GM12872 (cell line): ENCODE measurements around the gene VAMP5.

Experiments used
- CTCF ChIP-seq: IDR thresholded peaks from 3 replicates; pipeline ENCODE4 v1.5.1; 2011; ENCODE audit warnings: low read depth, mild to moderate bottlenecking, low read length, moderate library complexity; ENCODE audit not compliant: insufficient read depth

VAMP5 gene, protein sequence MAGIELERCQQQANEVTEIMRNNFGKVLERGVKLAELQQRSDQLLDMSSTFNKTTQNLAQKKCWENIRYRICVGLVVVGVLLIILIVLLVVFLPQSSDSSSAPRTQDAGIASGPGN

GRCh38 chr2:85584354-85584856 is at the start of gene VAMP5:
Gene VAMP5, plus strand, starts transcription at chr2:85584431. Its CDS starts 60 bp downstream, at chr2:85584491.
- TF ChIP-seq CTCF = no peak

- TF ChIP-seq CTCF = no peak
Observed at GRCh38 chr2:85534881-85535280, 49.4 kb upstream of the VAMP5 start.

DNA sequence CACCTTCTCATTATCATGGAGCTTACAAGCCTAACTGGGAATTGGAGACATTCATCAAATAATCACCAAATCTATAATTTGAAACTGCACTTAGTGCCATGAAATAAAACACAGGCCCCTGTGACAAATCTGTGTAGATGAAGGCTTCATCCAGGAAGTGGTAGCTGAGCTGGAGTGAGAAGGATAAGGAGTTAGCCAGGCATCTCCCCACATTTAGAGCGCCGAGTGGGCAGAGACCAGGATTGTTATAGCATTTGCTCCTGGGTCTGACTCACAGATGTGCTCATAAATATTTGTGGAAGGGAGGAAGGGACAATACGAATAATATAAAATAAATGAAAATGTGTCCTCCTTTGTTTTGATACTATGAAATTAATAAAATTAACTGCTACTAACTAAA is 47.8 kb upstream of the VAMP5 start:
- no peak for TF ChIP-seq CTCF

DNA sequence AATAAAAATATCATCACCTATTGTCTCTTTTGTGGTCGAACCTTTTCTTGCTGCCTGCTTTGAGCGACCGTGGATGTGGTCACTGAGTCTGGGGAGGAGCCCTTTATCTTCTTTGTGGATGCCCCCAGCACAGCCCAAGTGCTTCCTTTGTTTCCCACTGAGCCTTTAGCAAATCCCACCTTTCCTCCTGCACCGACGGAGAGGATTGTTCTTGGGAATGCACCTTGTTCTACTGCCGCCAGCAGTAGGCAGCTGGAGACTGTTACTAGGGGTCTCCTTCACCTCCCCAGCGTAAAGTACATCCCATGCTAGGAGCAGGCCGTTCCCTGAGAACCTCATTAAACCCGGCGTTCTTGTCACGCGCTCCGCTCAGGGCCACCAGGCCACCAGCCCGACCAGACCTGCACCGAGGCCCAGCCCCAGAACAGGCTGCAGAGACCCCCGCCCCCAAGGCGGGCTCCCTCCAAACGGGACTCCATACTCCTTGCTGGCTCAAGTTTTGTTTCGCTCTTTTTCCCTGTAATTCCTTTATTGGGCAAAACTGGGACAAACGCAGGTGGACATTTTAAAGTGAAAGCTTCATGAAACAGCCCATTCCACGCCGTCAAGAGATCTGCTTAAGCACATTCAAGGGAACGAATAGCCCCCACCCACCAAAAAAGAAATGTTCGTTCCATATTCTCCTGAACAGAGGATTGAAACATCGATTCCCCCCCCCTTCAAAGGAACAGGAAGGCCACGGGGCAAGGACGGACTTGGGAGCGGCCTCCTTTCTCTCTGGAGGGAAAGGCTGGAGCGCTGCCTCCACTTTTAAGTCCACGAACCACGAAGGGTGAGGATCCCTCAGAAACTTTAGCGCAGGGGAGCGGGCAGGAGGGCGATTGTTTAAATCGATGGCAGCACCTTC is 46.4 kb upstream of the VAMP5 start:
- no peak for TF ChIP-seq CTCF

DNA sequence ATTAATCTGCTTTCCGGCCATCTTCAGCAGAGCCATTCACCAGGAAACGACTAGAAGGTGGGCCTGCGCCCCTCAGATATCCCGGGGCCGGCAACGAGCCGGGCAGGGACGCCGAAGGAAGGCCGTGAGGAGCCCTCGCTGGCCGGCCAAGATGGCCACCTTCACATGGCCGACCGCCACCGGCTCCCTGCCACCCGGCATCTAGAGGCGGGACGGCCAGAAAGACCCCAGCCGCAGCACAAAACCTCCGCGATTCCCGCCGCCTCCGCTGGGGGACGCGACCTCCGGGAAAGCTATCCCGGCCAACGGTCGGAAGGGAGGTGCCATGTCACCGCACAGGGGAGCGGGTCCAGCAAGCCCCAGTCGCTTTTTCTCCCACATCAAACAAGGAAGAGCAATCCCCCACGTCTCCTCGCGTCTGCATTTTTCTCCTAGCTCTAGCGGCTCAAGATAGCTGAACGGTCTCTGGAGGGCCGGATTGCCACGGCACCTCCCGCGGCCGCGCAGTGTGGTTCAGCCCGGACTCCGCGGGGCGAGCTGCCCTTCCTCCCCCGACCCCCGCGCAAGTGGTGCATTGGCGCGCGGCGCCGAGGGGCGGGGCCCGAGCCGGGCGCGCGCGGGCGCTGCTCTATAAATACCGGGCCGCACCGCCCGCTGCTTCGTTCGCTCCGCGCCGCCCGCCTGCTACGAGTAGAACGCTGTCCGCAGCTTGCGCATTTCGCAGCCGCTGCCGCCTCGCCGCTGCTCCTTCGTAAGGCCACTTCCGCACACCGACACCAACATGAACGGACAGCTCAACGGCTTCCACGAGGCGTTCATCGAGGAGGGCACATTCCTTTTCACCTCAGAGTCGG is 45.5 kb upstream of the VAMP5 start, which contains the start of gene MAT2A:
Gene MAT2A (plus strand): TSS at position 662 of the 854 bp plus-strand sequence. CDS start 120 bp downstream, at position 782.
- TF ChIP-seq CTCF = peak; percentile 84

DNA sequence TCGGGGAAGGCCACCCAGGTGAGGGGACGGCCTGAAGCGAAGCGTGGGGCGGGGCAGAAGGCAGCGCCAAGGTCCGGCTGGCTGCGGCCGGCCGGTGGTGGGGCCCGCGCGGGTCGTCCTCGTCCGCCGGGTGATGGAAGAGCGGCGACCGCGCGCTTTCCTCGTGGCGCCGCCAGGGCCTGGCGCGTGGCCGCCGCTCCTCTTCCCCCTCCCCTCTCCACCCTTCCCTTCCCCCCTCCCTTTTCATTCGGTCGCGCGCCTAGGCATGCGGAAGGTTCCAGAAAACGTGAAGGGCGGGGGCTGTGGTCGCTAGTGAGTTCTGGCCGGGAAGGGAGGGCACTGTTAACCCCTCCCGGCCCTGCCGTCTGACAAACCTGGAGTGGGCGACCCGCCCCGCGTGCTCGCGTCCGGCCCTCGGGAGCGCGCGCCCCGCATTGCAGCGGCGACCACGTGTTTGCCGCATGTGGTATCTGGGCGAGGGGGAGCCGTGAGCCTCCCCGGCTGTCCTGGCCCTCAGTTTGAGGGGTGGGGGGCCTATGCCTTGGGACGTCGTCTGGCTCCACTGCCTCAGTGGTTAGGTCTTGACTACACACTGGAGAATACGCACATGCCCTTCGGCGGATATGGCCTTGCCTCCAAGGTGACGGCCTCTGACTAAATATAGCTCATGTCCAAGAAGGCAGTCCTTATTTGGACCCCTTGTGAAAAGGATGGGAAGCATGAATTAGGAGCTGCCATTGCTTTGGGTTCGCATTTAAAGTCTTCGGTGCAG is 44.7 kb upstream of the VAMP5 start:
- TF ChIP-seq CTCF = no peak
